DMS53 treated with DMSO at 0.1 percent for 48 hours (cell line): ENCODE measurements around the gene FALEC.

ENCODE experiments used
- DNase-seq: peaks from one replicate; lab custom pipeline; 2025; ENCODE audit not compliant: unreplicated experiment; lab: John Stamatoyannopoulos, UW

FALEC gene

DNA sequence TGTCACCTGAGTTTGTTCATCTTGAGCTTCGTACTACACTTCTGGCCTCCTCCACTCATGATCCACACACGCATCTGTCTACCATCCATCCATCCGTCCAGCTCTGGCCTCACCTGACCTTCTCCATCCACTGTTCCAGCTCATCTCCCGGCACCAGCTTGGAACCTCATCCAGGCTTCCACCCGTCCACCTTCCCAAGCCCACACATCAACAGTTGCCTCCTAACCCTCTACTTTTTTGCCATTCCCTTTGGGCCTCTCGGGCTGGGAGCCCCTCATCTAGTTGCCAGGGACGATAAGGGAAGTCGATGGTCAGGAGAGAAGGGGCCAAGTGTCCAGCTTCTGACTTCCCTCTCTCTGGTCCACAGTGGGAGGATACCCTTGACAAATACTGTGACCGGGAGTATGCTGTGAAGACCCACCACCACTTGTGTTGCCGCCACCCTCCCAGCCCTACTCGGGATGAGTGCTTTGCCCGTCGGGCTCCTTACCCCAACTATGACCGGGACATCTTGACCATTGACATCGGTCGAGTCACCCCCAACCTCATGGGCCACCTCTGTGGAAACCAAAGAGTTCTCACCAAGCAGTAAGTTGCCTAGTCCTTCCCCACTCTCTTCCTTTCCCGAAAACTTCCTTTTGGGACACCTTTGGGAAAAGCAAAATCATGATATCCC is 3.4 kb upstream of the FALEC start:
- DNase-seq = no peak

DNA sequence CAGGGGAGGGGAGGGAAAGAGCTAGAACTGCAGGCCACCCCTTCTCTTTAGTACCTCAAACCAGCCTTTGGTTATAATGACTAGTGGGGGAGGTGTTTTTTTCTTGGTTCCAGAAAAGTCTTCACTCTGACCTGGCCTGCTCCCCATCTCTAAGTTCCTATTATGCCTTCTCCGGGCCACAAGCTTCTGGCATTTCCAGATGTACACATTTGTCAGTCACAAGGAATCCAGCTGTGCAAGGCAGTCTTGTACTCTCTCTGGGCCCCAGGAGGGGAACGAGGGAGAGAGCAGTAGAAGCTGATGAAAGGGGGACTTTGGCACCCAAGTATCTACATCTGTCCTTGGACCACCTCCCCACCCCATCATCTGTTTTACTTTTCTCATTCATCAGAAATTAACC is 2.7 kb upstream of the FALEC start:
- no peak for DNase-seq

DNA sequence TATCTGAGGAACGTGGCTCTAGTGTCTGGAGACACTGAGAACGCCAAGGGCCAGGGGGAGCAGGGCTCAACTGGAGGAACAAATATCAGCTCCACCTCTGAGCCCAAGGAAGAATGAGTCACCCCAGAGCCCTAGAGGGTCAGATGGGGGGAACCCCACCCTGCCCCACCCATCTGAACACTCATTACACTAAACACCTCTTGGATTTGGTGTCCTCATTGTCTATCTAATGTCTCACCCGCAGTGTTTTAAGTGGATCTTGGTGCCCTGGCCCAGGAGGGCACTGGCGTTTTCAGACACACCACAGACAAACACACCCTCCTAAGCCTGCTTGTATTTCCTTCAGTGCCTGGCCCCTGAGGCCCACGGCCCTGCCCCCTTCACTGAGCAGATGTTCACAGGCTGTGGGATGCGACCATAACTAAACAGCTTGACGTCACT is 2.2 kb upstream of the FALEC start:
- no peak for DNase-seq

DNA sequence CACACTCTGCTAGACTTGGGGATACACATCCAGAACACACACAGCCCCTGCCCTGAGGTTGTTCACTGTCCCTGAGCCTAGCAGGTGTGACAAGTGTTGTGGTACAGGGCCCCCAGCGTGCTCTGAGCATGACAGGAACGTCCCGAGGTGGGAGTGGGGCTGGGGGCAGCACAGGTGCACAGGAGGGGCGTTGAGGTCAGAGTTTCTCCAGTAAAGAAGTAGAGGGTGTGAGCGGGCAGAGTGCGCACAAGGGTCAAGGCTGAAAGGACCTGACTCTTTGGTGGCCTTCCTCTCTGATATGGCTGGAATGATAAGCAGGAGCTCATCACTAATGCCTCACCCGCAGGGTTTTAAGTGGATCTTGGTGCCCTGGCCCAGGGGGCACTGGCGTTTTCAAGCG is 1.3 kb upstream of the FALEC start:
- DNase-seq = no peak

DNA sequence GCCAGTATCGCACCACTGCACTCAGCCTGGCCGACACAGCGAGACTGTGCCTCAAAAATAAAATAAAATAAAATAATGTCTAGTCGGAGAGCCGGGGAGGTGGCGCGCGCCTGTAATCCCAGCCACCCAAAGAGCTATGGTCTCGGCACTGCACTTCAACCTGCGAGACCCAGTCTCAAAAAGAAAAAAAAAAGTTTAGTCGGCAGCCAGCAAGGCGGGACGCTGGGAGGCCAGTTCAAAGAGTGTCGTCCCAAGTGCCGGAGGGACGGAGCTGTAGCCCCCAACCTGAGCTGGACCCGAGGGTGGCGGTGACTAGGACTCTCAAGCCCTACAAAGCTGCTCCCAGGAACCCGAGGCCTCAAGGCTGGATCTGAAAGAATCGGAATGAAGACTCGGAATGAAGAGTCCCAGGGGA is 632 bp upstream of the FALEC start:
- DNase-seq = peak; percentile 40

DNA sequence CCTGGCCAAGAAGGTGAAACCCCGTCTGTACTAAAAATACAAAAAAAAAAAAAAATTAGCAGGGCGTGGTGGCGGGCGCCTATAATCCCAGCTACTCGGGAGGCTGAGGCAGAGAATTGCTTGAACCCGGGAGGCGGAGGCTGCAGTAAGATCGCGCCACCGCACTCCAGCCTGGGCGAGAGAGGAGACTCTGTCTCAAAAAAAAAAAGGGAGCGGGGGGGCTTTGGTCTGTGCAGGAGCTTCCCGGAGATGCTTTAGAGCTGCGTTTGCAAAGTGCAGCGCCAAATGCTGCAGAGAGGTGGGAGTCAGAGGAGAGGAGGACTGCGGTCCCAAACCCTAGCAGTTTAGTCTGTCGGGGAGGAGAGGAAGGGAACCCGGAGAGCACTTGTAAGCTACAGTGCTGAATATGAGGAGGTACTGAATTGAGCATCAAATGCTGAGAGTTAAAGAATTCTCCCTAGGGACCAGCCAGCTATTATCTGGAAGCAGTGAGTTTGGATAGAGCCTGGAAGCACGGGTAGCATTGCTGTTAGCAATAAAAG is 569 bp downstream of the FALEC start:
- peak; percentile 27 for DNase-seq

DNA sequence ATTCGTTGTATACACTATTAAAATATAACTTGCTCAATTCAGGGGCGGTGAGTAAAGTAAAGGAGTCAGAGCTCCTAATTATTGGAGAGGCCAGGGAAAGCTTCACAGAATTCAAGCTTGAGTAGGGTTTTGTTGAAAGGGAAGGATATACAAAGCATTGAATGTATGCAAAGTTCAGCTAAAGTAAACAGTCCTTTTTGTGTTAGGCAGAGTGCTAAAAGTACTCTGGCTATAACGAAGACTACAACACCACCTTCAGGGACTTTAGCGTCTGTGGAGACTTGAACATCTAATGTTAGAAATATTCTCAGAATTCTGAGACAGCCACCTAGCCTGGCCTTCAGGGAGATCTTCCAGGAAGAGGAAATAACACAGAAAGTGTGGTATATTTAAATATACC is 1.1 kb downstream of the FALEC start:
- no peak for DNase-seq

DNA sequence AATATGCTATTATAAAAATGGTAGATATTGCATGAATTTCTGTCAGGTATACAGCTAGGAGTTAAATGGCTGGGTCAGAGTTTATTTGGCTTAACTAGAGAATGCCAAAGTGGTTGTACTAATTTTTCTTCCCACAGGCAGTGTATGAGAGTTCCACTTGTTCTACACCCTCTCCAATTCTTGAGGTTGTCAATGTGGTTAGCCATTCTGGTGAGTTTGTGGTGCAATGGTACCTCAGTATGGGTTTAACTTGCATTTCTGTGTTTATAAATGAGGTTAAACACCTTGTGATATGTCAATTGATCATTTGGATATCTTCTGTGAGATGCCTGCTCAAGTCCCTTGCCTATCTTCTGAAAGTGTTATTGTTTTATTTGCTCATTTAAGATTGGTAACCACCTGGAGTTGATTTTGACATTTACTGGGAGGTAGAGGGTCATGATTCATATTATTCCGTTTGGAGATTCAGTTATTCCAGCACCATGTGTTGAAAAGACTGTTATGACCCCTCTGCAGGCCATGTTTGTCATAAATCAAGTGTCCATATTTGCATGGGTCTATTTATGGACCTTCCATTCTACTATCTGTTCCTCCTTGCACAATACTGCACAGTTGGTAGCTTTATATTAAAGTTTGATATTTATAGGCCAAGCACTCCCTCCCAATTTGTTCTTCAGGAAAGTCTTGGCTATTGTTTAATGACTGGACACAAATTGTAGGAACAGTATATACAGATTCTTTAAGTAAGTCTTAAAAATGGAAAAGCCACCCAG is 5.8 kb downstream of the FALEC start:
- DNase-seq = no peak

DNA sequence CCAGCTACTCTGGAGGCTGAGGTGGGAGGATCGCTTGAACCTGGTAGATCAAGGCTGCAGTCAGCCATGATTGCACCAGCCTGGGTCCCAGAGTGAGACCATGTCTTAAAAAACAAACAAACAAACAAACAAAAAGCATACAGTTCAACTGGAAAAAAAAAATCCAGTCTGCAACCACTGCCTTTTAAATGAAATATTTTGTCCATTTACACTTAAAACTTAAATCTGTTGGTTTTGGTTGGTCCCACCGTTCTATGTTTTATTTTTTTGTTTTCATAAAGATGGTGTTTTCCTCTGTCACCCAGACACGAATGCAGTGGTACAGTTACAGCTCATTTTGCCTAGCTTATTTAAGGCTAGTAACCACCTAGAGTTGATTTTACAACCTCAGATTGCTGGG is 9.8 kb downstream of the FALEC start:
- DNase-seq = no peak

DNA sequence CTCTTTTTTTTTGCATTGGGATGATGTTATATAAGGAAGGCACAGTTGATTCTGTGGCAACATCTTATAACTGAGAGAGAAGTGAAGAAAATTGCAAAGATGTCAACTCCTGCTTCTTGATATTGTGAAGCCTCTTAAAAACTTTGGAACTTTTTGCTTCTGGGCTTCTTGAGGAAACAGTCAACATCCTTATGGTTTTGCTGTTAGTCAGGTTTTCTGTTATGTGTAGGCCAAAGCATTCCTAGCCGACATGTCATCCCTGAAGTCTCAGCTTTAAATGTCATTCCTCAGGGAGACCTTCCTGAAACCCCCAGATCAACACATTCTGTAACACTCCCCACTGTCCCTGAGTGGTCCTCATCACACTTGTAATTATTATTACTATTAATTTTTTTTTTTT is 12.6 kb downstream of the FALEC start:
- no peak for DNase-seq

DNA sequence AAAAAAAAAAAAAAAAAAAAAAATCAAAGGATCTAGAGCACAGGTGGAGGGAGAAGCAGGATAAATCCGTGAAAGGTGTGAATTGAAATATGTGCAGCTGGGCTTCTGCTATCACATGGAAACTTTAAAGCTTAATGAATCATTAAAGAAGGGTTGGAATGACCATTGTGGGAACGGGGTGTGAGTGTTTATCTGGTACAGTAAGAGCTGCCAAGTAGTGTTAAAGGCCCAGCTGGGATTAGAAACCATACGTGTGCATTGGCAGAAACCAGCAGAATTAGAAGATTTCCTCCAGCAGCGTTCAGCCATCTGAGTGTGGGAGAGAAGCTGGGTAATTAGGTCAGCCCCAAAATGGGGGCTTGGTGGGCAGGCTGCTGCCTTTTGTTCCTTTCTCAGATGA is 13.5 kb downstream of the FALEC start:
- no peak for DNase-seq

DNA sequence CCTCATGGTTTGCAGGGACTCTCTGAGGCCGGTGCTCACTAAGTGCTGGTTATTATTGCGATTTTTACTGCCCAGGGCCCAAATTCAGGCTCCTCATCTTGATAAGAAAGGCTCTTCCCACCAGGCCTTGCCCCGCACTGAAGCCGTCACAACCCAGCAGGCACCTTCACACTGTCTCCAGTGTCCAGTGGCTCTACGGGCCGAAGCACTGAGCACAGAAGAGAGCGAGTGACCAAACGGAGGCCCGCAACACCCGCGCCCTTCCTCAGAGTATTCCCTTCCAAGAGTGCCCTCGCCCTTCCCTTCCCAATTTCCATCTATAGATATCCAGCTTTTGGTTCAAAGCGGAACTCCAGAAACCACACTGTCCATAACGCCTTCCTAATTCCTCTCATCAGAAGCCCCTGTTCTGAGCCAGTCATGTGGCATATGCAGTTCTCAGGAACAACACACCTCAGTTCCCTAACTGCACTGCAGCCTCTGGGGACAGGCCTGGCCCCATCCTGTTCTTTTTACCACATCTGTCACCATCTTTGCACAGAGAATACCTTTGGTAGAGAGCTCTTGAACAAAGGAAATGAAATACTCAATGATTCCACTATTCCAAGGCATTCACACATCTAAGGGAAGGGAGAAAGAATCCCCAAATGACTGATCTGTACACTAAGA is 15.1 kb downstream of the FALEC start:
- DNase-seq = no peak

DNA sequence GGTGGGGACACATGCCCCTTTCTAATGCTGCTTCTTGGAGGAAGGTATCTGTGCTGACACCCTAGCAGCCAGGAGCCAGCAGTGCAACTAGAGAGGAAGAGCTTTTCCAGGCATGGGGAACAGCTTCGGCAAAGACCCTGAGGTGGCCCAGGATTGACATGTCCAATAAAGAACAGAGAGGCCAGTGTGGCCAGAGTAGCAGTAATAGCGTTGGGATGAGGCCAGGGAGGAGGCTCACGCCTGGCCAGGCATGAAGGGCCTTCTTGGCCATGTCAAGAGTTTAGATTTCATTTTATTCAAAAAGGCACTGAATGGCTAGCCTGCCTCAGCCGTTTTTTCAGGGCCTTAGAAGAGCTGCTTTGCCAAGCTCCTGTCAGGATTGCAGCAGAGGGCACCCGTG is 17.3 kb downstream of the FALEC start:
- no peak for DNase-seq

DNA sequence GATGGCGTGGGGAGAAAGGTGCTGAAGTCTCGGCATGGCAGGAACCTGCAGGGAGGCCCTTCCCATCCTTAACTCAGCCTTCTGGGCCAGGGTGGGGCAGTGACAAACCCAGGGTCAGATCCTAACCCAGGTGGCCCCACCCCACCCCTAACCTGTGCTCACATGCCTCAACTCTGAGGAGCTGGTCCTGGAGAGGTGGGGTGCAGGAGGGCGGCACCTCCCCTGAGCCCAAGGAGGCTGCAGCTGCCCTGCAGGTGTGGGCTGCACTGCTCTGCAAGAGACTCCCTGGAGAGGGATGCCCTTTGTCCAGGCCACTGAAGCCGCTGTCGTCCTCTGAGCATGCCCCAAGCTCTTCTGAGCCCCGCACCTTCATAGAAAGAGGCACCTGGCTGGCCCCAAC is 18.4 kb downstream of the FALEC start:
- no peak for DNase-seq

DNA sequence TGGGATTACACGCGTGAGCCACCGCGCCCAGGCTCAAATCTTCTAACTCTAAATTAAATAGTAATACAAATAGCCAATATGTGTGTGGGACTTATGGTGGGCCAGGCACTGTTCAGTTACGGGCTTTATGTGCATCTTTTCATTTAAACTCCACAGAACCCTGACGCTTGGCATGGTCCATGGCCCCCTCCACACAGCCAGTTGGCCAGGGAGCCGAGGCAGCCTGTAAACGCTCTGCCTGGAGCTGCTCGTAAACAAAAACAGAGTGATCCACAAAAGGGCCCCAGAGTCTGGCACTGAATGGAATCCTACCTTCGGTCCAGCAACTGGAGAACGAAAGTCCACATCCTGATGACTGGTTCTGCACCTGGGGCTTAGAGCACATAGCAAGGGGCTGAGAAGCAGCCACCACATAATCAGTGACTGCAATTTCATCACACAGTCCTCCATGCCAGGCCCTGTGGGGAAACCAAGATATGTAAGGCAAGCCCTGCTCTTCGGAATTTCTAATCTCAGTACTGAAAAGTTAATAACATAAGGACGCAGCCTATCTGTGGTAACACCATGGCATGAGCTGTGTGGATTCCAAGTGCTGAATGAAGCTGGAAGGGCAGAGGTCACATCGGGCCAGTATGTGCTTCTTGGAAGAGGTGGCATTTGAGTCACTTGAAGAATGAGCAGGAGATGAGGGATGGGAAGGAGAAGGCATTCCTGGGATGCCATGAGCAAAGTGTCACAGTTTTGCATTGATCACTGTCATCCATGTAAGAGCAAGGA is 20.1 kb downstream of the FALEC start:
- no peak for DNase-seq

DNA sequence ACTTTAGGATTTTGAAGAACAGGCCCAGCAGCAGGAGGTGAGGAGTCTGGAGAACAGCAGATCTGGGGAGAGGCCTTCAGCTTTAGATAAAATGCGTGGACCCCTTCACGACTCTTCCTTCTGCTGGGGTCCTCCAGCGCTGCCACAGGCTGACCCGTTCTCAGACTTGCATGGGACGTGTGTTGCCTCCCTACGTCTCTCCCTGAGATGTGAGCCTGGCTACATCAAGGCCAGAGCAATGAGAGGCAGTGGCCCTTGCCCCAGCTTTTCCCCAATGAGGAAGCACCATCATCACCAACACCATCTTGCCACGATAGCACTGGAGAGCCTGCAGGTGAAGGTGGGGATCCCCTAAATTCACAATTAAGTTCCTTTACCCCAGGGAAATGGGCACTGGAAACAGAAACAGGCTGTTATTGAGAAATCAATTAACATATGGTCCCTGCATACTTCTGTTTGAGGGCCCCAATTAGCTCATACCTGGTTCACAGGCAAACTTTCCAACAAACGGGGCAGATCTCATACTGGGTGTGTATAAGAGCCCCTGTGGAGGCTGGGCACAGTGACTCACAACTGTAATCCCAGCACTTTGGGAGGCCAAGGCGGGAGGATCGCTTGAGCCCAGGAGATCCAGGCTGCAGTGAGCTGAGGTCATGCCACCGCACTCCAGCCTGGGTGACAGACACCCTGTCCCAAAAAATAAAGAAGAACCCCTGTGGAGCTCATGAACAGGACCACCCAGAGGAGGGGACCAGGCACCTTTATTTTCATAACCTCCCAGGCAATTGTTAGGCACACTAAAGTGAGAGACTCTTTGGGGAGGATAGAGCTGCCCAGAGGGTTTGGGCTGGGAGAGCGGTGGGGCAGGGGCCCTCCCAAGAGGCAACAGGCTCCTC is 21.5 kb downstream of the FALEC start:
- DNase-seq = no peak

DNA sequence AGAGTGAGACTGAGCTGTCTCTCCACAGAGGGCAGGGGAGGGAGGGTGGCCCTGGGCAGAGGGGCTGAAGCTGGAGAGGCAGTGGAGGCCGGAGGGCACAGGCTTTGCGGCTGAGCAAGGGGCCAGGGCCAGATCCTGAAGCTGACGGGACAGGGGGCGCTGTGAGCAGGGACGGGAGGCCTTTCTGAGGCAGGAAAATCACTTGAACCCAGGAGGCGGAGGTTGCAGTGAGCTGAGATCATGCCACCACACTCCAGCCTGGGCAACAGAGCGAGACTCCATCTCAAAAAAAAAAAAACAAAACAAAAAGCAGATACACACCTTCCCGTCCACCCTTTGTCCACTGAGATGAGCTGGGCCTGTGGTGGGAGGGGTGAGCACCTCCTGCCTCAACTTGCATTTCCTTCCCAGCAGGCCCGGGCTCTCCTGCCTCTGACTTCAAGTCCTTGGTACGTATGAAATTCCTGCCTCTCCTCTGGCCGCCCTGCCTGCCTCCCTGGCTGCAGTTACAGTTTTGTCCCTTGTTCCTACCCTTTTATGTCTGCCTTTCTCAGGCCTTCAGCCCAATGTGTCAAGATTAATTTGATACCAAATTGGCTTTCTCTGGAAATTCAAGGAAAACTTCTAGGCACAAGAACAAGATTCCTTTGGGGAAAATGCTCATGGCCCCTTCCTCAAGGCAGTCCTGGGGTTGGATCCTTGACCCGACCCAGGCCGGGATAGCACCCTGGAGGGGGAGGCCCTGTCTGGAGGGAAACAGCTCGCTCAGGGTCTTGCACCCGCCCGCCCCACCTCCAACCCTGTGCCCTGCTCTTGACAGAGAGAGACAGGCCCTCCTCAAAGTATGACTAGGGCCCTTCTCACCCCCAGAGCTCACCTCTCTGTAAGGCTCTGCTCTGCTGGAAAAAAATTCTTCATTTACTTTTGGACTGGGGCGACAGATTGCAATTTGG is 22.5 kb downstream of the FALEC start:
- no peak for DNase-seq

DNA sequence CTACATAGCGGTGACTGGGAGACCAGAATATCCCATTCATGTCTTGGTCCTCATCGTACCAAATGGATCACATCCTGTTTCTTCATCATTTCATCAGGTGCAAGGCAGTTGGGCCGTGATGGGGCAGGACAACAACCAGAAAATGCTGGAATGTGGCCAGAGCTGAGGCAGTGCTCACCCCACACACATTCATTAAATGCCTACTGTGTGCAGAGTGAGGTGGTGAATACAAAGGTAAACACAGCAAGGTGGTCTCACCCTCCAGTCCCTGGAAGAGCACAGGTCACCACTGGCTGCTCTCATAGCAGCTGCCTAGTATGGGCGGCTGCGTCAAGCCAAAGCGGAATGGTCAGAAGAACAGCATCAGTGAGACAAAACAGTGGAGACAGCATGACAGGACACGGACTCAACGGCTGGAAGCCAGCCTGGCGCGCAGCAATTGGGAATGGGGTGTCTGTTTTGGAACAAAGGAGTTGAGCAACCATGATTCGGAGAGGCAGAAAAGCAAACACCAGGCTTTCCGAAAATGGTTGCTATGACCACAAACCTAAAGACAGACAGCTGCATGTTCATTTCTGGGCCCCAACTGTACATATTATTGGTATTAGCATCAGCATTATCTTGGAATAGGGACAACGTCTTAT is 28.1 kb downstream of the FALEC start:
- DNase-seq = no peak

DNA sequence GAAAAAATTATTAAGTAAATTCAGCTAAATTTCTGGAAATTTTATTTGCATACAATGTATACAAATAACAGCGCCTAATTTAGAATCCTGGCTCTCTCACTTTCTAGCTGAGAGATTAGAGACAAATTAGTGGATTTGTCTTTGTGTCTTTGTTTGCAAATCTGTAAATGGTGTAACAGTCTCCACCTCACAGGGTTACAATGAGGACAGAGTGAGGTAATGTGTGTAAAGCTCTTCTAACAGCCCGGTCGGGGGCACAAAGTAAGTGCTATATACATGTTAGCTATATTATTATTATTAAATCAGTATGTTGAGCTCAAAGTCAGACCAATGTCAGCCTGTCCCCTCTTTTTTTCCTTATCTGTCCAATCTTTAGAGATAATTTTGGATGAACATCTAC is 28.7 kb downstream of the FALEC start:
- DNase-seq = no peak
